GM12878 (cell line): ENCODE results near the gene SPRN.

Experiments used
- ASH2L ChIP-seq: fragments of 300-600, 200-600 bp; sonication (generic); IDR thresholded peaks from 2 replicates; pipeline ENCODE4 v1.6.1; 2017; ENCODE audit warnings: low read depth, mild to moderate bottlenecking, borderline replicate concordance
- BACH1 ChIP-seq: fragments of 450-650 bp; IDR thresholded peaks from 2 replicates; pipeline ENCODE4 v1.6.1; 2017; ENCODE audit warnings: mild to moderate bottlenecking, borderline replicate concordance
- CEBPB ChIP-seq, 2 experiments: fragments of 150-350 bp in 1 of 2; IDR thresholded peaks; 2 replicates each; pipeline ENCODE4 v1.6.1; 2012 to 2014; ENCODE audit warnings: low read depth in 2 of 2, low read length in 2 of 2, borderline replicate concordance in 1 of 2, inconsistent platforms in 1 of 2
- POLR2A ChIP-seq: IDR thresholded peaks from 2 replicates; pipeline ENCODE4 v1.6.1; 2011; ENCODE audit warnings: low read depth, mild to moderate bottlenecking, low read length
- TBL1XR1 ChIP-seq: IDR thresholded peaks from 2 replicates; pipeline ENCODE4 v1.6.1; 2012; ENCODE audit warnings: low read depth, low read length, improper control_type of control experiment
- TF ChIP-seq, protein P1 (sequence below): fragments of 450-650 bp; IDR thresholded peaks from 2 replicates; pipeline ENCODE4 v1.6.1; 2018; ENCODE audit warnings: mild to moderate bottlenecking, low read depth, moderate library complexity; ENCODE audit not compliant: partially characterized antibody
- TF ChIP-seq, protein P2 (sequence below): IDR thresholded peaks from 2 replicates; pipeline ENCODE4 v1.6.1; 2011; ENCODE audit warnings: borderline replicate concordance, low read depth, mild to moderate bottlenecking, moderate library complexity, low read length; ENCODE audit not compliant: insufficient read depth, poor library complexity, severe bottlenecking

DNA sequence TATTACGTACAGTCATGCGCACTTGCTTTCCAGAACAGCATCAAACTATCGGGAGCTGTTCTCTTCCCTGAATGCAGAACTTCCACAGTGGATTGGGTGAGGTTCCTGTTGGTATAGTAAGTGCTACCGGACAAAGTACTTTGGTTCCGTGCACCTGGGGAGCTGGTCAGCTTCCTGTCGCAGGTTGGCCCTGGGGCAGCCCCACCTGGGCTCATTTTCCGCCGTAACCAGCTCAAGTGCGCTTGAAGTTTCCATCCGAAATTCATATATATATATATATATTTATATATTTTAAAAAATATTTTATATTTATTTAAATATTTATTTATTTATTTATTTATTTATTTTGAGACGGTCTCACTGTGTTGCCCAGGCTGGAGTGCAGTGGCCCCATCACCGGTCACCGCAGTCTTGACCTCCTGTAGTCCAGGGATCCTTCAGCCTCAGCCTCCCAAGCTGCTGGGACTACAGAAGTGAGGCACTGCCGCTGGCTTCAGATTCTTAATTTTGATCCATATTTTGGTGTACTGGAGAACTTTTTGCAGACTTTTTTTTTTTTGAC lies 35.9 kb upstream of the SPRN start:
- no peak for TF ChIP-seq BACH1
- TF ChIP-seq POLR2A = no peak
- TF ChIP-seq, protein P1, sequence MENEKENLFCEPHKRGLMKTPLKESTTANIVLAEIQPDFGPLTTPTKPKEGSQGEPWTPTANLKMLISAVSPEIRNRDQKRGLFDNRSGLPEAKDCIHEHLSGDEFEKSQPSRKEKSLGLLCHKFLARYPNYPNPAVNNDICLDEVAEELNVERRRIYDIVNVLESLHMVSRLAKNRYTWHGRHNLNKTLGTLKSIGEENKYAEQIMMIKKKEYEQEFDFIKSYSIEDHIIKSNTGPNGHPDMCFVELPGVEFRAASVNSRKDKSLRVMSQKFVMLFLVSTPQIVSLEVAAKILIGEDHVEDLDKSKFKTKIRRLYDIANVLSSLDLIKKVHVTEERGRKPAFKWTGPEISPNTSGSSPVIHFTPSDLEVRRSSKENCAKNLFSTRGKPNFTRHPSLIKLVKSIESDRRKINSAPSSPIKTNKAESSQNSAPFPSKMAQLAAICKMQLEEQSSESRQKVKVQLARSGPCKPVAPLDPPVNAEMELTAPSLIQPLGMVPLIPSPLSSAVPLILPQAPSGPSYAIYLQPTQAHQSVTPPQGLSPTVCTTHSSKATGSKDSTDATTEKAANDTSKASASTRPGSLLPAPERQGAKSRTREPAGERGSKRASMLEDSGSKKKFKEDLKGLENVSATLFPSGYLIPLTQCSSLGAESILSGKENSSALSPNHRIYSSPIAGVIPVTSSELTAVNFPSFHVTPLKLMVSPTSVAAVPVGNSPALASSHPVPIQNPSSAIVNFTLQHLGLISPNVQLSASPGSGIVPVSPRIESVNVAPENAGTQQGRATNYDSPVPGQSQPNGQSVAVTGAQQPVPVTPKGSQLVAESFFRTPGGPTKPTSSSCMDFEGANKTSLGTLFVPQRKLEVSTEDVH = no peak
- TF ChIP-seq TBL1XR1 = no peak
- TF ChIP-seq CEBPB (IDR thresholded peaks at IDR 0.05; ENCODE audit: borderline replicate concordance in 1 of 2, low read depth in 2 of 2, low read length in 2 of 2) = no peak
- TF ChIP-seq, protein P2, sequence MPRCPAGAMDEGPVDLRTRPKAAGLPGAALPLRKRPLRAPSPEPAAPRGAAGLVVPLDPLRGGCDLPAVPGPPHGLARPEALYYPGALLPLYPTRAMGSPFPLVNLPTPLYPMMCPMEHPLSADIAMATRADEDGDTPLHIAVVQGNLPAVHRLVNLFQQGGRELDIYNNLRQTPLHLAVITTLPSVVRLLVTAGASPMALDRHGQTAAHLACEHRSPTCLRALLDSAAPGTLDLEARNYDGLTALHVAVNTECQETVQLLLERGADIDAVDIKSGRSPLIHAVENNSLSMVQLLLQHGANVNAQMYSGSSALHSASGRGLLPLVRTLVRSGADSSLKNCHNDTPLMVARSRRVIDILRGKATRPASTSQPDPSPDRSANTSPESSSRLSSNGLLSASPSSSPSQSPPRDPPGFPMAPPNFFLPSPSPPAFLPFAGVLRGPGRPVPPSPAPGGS = no peak
- no peak for TF ChIP-seq ASH2L
